ENCODE results near the gene SPATS2.
A peak's percentile ranks its signal among the peaks of the same experiment; 100 is the strongest.

SPATS2 gene

GRCh38 chr12:49564686-49565405, 197.6 kb downstream of the SPATS2 start:
- H3K4me3 ChIP-seq (ENCODE audit: low read depth, low read length), result no peak overlapping the region
- POLR2A ChIA-PET, result no interaction called here
- no peak for TF ChIP-seq CTCF (IDR thresholded peaks at IDR 0.05; ENCODE audit: insufficient read depth, low read length, missing control alignments)
- CTCF ChIA-PET, result interaction anchor here (0.7 to 1.3 kb wide), 2 partner anchors 16 to 206 kb away, joined by 3 to 9 read pairs; no protein-coding TSS in a partner anchor
- no peak for DNase-seq (ENCODE audit: low read depth, low spot score)

GRCh38 chr12:49565406-49566265, 198.4 kb downstream of the SPATS2 start:
- DNase-seq (ENCODE audit: low read depth, low spot score), result no peak
- H3K4me3 ChIP-seq (ENCODE audit: low read depth, low read length), result no peak overlapping the region
- no peak for TF ChIP-seq CTCF (IDR thresholded peaks at IDR 0.05; ENCODE audit: insufficient read depth, low read length, missing control alignments)
- POLR2A ChIA-PET, result interaction anchor here (0.6 kb wide), 1 partner anchor 59 kb away, joined by 3 read pairs; no protein-coding TSS in a partner anchor
- CTCF ChIA-PET, result interaction anchor here (0.7 to 2.2 kb wide), 5 partner anchors 8 to 228 kb away, joined by 3 to 16 read pairs (median 7); partner anchors contain the start of gene C1QL4

- TF ChIP-seq CTCF (IDR thresholded peaks at IDR 0.05; ENCODE audit: insufficient read depth, low read length, missing control alignments), result no peak
- no peak overlapping the region for H3K4me3 ChIP-seq (ENCODE audit: low read depth, low read length)
- ChIA-PET POLR2A (interaction anchor here (0.6 kb wide), 1 partner anchor 58 kb away, joined by 3 read pairs; no protein-coding TSS in a partner anchor), CTCF (interaction anchor here (1.2 to 2.2 kb wide), 8 partner anchors 9 to 277 kb away, joined by 3 to 16 read pairs (median 6); partner anchors contain the start of gene C1QL4)
- DNase-seq (ENCODE audit: low read depth, low spot score), result no peak
Observed at GRCh38 chr12:49566361-49566760, 199.1 kb downstream of the SPATS2 start.

- peak overlapping the region; percentile 100 for H3K4me3 ChIP-seq (ENCODE audit: low read depth, low read length)
- ChIA-PET POLR2A (interaction anchor here (0.9 to 1.2 kb wide), 3 partner anchors 8 to 60 kb away, joined by 3 to 4 read pairs (median 3); no protein-coding TSS in a partner anchor), CTCF (interaction anchor here (1.1 to 2.2 kb wide), 11 partner anchors 9 to 278 kb away, joined by 3 to 16 read pairs (median 4); partner anchors contain the start of gene C1QL4)
- no peak for TF ChIP-seq CTCF (IDR thresholded peaks at IDR 0.05; ENCODE audit: insufficient read depth, low read length, missing control alignments)
- no peak for DNase-seq (ENCODE audit: low read depth, low spot score)
Observed at GRCh38 chr12:49567302-49567610, 200.0 kb downstream of the SPATS2 start.

GRCh38 chr12:49567611-49568441, 200.6 kb downstream of the SPATS2 start, which contains the start of gene MCRS1:
MCRS1 (minus strand) TSS chr12:49568142; CDS start chr12:49566731, 1,411 bp downstream.
- TF ChIP-seq CTCF (IDR thresholded peaks at IDR 0.05; ENCODE audit: insufficient read depth, low read length, missing control alignments), result no peak
- ChIA-PET CTCF (interaction anchor here (1.1 to 2.2 kb wide), 11 partner anchors 9 to 278 kb away, joined by 3 to 16 read pairs (median 4); partner anchors contain the start of gene C1QL4), POLR2A (interaction anchor here (0.9 to 1.2 kb wide), 3 partner anchors 9 to 61 kb away, joined by 3 to 4 read pairs (median 3); no protein-coding TSS in a partner anchor)
- peak within 1 kb of the TSS; percentile 100 for H3K4me3 ChIP-seq (ENCODE audit: low read depth, low read length)
- peak; percentile 50 for DNase-seq (ENCODE audit: low read depth, low spot score)

Measured in AG04449 (cell line).